ENCODE results near the gene IRAK2.

DNA sequence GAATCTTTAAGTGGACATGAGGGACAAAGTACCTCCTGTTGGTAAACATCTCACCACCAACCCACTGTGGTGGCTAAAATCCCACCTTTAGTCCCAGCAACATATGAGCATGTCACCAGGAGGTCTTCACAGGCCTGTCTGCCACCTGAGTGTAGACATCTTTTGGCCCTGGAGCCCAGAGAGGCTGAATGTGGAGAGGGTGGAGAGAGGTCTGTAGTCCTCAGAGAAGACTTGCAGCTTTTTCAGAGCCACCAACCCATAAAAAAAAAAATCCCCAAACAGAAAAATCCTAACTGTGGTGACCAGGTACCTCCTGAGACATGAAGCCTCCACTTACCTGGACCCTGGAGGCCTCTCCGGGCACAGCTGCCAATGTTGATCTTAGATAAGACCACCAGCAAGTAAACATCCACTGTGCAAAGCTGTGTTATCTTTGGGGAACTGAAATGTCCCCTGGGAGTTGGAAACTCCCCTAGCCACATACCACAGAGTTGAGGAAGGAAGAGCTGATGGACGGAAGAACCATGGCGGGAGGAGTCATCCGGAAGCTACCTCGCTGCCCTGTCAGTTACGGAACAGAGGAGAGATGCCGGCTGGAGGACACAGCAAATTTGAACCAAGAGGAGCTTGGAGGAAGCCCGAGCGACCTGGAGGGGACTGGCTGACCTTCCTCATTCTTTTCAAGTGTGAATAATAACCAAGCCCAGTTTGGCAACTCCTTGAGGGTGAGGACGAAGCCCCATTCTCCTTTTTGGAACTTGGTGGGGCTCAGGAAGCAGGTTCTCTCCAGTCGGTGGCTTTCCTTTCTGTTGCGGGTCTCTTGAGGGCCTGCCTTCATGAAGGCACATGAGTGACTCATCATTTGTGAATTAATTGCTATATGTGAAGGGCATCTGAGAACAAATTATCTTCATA, 128.0 kb downstream of the IRAK2 start, which contains the start of gene GHRL:
- TF ChIP-seq POLR2AphosphoS5 (IDR thresholded peaks at IDR 0.05; ENCODE audit: borderline replicate concordance, low read depth, low read length) (no peak), EZH2 (IDR thresholded peaks at IDR 0.05) (no peak)

Measured in SK-N-MC (cell line).